ENCODE data around the gene ACTL10. TPM values are rescaled to one million over a fixed set of nuclear protein-coding genes. Genes with fewer than 3 reads are reported as not detected.
A peak's percentile ranks its signal among the peaks of the same experiment; 100 is the strongest.

Gene ACTL10
- total and polyA plus RNA-seq, 2 of the 13 experiments (the other 11 are each of a cell fraction or from before 2014, with no cell fraction given): not detected

DNA sequence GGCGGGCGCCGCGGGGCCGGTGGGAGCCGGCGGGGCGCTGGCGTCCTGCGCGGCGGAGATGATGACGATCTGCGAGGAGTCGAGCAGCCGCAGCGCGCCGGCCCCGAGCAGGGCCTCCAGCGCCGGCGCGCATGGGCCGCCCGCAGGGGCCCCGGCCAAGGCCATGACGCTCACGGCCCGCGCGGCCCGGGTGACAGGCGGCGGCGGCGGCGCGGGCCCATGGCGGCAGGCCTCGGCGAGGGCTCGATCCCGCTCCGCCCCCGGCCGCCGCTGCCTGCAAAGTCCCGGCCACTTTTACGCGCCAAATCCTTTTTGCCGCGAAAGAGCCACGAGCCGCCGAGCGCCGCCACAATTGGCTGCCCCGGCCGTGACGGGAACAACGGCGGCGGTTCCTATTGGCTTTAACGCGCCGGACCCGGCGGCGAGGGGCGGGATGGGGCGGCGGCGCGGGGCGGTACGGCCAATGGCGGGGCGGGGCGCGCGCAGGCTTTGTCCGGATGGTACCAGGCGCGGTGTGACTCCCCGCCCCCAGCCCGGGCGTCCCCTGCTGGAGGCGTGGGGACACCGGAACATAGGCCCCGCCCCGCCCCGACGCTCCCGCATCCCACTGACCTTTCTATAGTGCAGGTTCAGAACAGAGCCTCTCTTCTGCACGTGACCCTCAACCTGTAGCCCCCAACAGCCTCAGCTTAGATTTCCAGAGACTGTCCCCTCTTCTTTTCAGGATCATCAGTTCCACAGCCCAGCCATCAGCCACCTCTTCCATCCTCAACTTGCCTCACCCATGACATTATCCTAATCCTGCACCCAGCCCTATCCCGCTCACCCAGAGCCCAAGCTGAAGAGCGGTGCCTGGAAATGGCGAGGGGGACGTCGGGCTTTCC, 19.6 kb downstream of the ACTL10 start, which contains the start of gene E2F1 (continued):
- TF ChIP-seq, protein P1, sequence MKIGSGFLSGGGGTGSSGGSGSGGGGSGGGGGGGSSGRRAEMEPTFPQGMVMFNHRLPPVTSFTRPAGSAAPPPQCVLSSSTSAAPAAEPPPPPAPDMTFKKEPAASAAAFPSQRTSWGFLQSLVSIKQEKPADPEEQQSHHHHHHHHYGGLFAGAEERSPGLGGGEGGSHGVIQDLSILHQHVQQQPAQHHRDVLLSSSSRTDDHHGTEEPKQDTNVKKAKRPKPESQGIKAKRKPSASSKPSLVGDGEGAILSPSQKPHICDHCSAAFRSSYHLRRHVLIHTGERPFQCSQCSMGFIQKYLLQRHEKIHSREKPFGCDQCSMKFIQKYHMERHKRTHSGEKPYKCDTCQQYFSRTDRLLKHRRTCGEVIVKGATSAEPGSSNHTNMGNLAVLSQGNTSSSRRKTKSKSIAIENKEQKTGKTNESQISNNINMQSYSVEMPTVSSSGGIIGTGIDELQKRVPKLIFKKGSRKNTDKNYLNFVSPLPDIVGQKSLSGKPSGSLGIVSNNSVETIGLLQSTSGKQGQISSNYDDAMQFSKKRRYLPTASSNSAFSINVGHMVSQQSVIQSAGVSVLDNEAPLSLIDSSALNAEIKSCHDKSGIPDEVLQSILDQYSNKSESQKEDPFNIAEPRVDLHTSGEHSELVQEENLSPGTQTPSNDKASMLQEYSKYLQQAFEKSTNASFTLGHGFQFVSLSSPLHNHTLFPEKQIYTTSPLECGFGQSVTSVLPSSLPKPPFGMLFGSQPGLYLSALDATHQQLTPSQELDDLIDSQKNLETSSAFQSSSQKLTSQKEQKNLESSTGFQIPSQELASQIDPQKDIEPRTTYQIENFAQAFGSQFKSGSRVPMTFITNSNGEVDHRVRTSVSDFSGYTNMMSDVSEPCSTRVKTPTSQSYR (CRISPR knock-in tag; IDR thresholded peaks at IDR 0.05; ENCODE audit: borderline replicate concordance): peak; percentile 56; the same call in 1 of the 2 replicates
- no peak for TF ChIP-seq SETDB1 (CRISPR knock-in tag; IDR thresholded peaks at IDR 0.05; ENCODE audit: borderline replicate concordance)
- TF ChIP-seq ZNF232 (CRISPR knock-in tag; IDR thresholded peaks at IDR 0.05; ENCODE audit: borderline replicate concordance): peak; percentile 93; the same call in 1 of the 2 replicates
- TF ChIP-seq PRDM15 (CRISPR knock-in tag; IDR thresholded peaks at IDR 0.05): peak; percentile 45; the same call in 1 of the 2 replicates
- 0 out of 2 replicates have a peak, but pooled peaks have one; percentile 24 for TF ChIP-seq MIXL1 (CRISPR knock-in tag; IDR thresholded peaks at IDR 0.05)
- peak; percentile 23; the same call in 1 of the 2 replicates for TF ChIP-seq ZNF143 (CRISPR knock-in tag; IDR thresholded peaks at IDR 0.05)
- TF ChIP-seq MYPOP (CRISPR knock-in tag; IDR thresholded peaks at IDR 0.05): peak; percentile 88
- TF ChIP-seq SOX13 (IDR thresholded peaks at IDR 0.05): no peak; the same call in 1 of the 2 replicates
- TF ChIP-seq SOX13 (CRISPR knock-in tag; conservative IDR thresholded peaks at IDR 0.05 in 1 of 2, IDR thresholded peaks at IDR 0.05 in 1 of 2): peak in 1 of 2 experiments; percentile 50; a peak in 1 of 4 replicates
- peak; percentile 52; the same call in 1 of the 2 replicates for TF ChIP-seq SKIL (CRISPR knock-in tag; IDR thresholded peaks at IDR 0.05; ENCODE audit: borderline replicate concordance)
- TF ChIP-seq GATAD2A (CRISPR knock-in tag; IDR thresholded peaks at IDR 0.05): no peak
- peak; percentile 12; the same call in 1 of the 2 replicates for TF ChIP-seq ZNF839 (CRISPR knock-in tag; IDR thresholded peaks at IDR 0.05; ENCODE audit: borderline replicate concordance)
- TF ChIP-seq SALL2 (CRISPR knock-in tag; IDR thresholded peaks at IDR 0.05): no peak; the same call in 1 of the 2 replicates
- no peak for TF ChIP-seq HMGA1 (CRISPR knock-in tag; conservative IDR thresholded peaks at IDR 0.05)
- peak; percentile 87 for TF ChIP-seq ETV6 (CRISPR knock-in tag; conservative IDR thresholded peaks at IDR 0.05)
- TF ChIP-seq ZNF616 (CRISPR knock-in tag; IDR thresholded peaks at IDR 0.05; ENCODE audit: low read depth): no peak
- peak; percentile 87 for TF ChIP-seq KLF12 (CRISPR knock-in tag; IDR thresholded peaks at IDR 0.05; ENCODE audit: borderline replicate concordance)
- TF ChIP-seq KDM2A (CRISPR knock-in tag; IDR thresholded peaks at IDR 0.05; ENCODE audit: borderline replicate concordance, low read depth): peak; percentile 80; the same call in 1 of the 2 replicates
